GM23338 (cell line): Measurements from ENCODE around the gene NDUFB1.

Experiments used
- CREB1 ChIP-seq: fragments of 250-450 bp; sonication (Bioruptor Pico); IDR thresholded peaks from 2 replicates; pipeline ENCODE4 v1.5.0; 2020; ENCODE audit warnings: low read depth, mild to moderate bottlenecking, moderate library complexity
- CTCF ChIP-seq, 2 experiments: fragments of 200-600 bp in 1 of 2; sonication (generic) in 1 of 2; conservative IDR thresholded peaks; 2 replicates each; pipeline versions ENCODE4 v1.5.1 to v1.6.1; 2016 to 2017; ENCODE audit warnings: antibody characterized with exemption in 2 of 2, low read depth in 2 of 2, mild to moderate bottlenecking in 2 of 2, moderate library complexity in 1 of 2
- ETS1 ChIP-seq: IDR thresholded peaks from 2 replicates; pipeline ENCODE4 v1.6.1; 2016; ENCODE audit warnings: antibody characterized with exemption
- EZH2 ChIP-seq: fragments of 200-600 bp; sonication (generic); IDR thresholded peaks from one replicate; pipeline ENCODE4 v1.8.0; 2017; ENCODE audit warnings: antibody characterized with exemption, mild to moderate bottlenecking, low read depth; ENCODE audit not compliant: unreplicated experiment
- EZH2phosphoT487 ChIP-seq: fragments of 200-600 bp; sonication (generic); IDR thresholded peaks from one replicate; pipeline ENCODE4 v1.8.1; 2018; ENCODE audit warnings: antibody characterized with exemption; ENCODE audit not compliant: unreplicated experiment
- JUNB ChIP-seq: IDR thresholded peaks from one replicate; pipeline ENCODE4 v1.6.1; 2016; ENCODE audit warnings: antibody characterized with exemption; ENCODE audit not compliant: unreplicated experiment
- NANOG ChIP-seq: IDR thresholded peaks from 2 replicates; pipeline ENCODE4 v1.6.1; 2016; ENCODE audit warnings: antibody characterized with exemption, borderline replicate concordance
- POLR2AphosphoS5 ChIP-seq: IDR thresholded peaks from 2 replicates; pipeline ENCODE4 v1.6.1; 2016; ENCODE audit warnings: antibody characterized with exemption, low read depth
- REST ChIP-seq: IDR thresholded peaks from one replicate; pipeline ENCODE4 v1.6.1; 2018; ENCODE audit warnings: antibody characterized with exemption; ENCODE audit not compliant: unreplicated experiment
- STAT1 ChIP-seq: IDR thresholded peaks from one replicate; pipeline ENCODE4 v1.6.1; 2016; ENCODE audit warnings: antibody characterized with exemption; ENCODE audit not compliant: unreplicated experiment

GRCh38 chr14:92099802-92100201 lies 21.7 kb downstream of the NDUFB1 start:
- TF ChIP-seq REST = no peak
- TF ChIP-seq CTCF (conservative IDR thresholded peaks at IDR 0.05; ENCODE audit: low read depth in 2 of 2) = no peak
- TF ChIP-seq POLR2AphosphoS5 = no peak
- TF ChIP-seq JUNB = no peak
- TF ChIP-seq EZH2 = no peak
- no peak for TF ChIP-seq CREB1 (CRISPR knock-in tag)
- TF ChIP-seq EZH2phosphoT487 = no peak
- no peak for TF ChIP-seq ETS1
- TF ChIP-seq STAT1 = no peak
- TF ChIP-seq NANOG = peak; percentile 57; the same call in 1 of the 2 replicates
